PFSK-1 (cell line): ENCODE measurements around the gene PUDP.
A peak's percentile ranks its signal among the peaks of the same experiment; 100 is the strongest.

Experiments
- POLR2AphosphoS5 ChIP-seq: IDR thresholded peaks from 2 replicates; pipeline ENCODE4 v1.6.1; 2012; ENCODE audit warnings: low read depth, mild to moderate bottlenecking, control low read depth, low read length, moderate library complexity
- REST ChIP-seq, 2 experiments: IDR thresholded peaks; 2 replicates each; pipeline versions ENCODE4 v1.6.1 to v1.8.0; 2011 to 2012; ENCODE audit warnings: low read depth in 2 of 2, low read length in 2 of 2, control low read depth in 1 of 2, inconsistent platforms in 1 of 2, mild to moderate bottlenecking in 1 of 2, moderate library complexity in 1 of 2; ENCODE audit not compliant: insufficient read depth in 1 of 2
- SIN3A ChIP-seq: IDR thresholded peaks from 2 replicates; pipeline ENCODE4 v1.6.1; 2012; ENCODE audit warnings: mild to moderate bottlenecking, low read length, moderate library complexity, borderline replicate concordance; ENCODE audit not compliant: insufficient read depth

DNA sequence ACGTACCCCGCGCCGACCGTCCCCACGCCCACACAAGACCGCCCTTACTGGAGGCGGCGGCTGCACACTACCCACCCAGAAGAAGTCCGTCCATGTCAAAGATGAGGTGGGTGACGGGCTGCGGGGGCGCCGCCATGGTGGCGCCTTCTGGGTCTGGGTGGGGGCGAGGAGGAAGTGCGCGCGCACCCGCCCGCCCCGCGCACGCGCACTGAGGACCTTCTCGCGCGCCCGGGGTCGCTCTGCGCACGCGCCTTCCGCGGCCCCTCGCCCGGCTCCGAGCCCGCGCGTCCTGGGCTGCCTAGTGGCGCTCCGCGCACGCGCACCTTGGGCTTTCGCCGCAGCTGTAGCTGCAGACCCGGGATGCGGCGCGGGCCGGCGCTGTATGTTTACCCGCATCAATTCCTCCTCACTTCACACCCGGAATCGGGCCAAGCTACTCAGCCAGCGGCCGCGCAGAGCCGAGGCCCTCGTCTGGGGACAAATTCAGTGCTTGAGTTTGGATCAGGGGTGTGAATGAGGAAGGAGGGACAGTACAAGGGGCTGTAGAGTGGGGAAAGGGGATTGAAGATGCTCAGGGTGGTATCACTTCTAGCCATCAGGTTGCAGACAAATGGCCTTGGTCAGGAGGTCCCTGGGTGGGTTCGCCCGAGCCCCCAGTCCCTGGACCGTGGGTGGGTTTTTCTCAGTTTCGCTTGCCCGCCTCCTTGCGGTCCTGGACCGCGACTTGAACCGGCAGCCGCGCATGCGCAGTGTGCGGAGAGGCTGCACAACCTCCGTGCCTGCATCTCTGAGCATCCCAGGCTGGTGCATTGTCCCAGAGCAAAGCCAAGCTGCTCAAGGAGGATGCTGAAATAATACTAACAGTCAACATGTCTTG lies at the start of gene PUDP:
- TF ChIP-seq POLR2AphosphoS5 (peak; percentile 41), SIN3A (no peak), REST (IDR thresholded peaks at IDR 0.05; ENCODE audit: insufficient read depth in 1 of 2, low read depth in 2 of 2, low read length in 2 of 2) (0 out of 4 replicates have a peak, but pooled peaks of 1 of the 2 experiments have one; percentile 26)
